Measurements from ENCODE around the gene GREM2. TPM values are rescaled to one million over a fixed set of nuclear protein-coding genes. Genes with fewer than 3 reads are reported as not detected.

GREM2 gene
- total and polyA plus RNA-seq, 2 donors (not counting 1 experiment from before 2014, with no cell fraction given) = not detected

DNA sequence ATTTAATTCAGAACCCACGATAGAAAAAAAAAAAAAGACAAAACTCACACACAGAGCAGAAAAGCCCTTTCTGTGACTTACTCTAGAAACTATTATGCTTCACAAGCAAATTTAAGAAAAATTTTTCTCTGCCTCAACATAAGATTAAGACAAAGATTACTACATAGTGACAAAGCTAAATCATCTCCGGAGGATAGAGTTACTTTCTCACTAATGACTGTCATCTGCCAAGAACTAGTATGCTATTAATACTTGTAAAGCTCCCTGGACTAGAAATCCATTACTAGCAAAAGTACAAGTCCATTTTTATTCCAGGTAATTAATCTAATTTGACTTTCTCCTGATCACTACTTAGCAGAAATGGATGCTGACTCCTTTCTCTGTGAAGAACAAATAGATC lies 25.9 kb downstream of the GREM2 start:
- WGBS (ENCODE audit: insufficient coverage) = 83% methylated on average over 1 of the region's 2 CpGs
- Mint-ChIP-seq H3K4me1 (no peaks in the 10 kb centered on the region), H3K9me3 (ENCODE audit: insufficient read depth) (peaks cover 3% of the 10 kb centered on the region), H3K27ac (no peak overlapping the region), H3K27me3 (no peaks in the 10 kb centered on the region), H3K4me3 (no peak overlapping the region)
- H4K20me1 ChIP-seq (ENCODE audit: control insufficient read depth, insufficient read depth, low read length, poor library complexity, severe bottlenecking) = no peaks in the 10 kb centered on the region
- peaks cover 0 to 4% (median 0%) of the 10 kb centered on the region in 3 donors for H3K9me3 ChIP-seq (ENCODE audit: control extremely low read depth in 1 of 3, control insufficient read depth in 2 of 3, insufficient read depth in 1 of 3, low read length in 2 of 3)
- no peaks in the 10 kb centered on the region for H3K36me3 ChIP-seq (replicated peaks in 1 of 2; ENCODE audit: control extremely low read depth in 1 of 2, control insufficient read depth in 1 of 2, extremely low read depth in 1 of 2, insufficient read depth in 2 of 2, low read length in 1 of 2)
- no peak overlapping the region for H3K4me3 ChIP-seq (ENCODE audit: control extremely low read depth in 1 of 5, extremely low read depth in 1 of 5, insufficient read depth in 1 of 5, low read depth in 2 of 5, low read length in 4 of 5)
- H3K4me2 ChIP-seq (replicated peaks; ENCODE audit: low read depth, low read length, poor library complexity, severe bottlenecking) = no peak overlapping the region
- H3K4me1 ChIP-seq (ENCODE audit: control insufficient read depth in 2 of 2, insufficient read depth in 2 of 2, low read length in 2 of 2) = no peaks in the 10 kb centered on the region
- H2AFZ ChIP-seq (ENCODE audit: insufficient read depth, low read depth, low read length, poor library complexity, severe bottlenecking) = no peak overlapping the region
- no peak for TF ChIP-seq CTCF (IDR thresholded peaks at IDR 0.05)
- TF ChIP-seq EZH2 (IDR thresholded peaks at IDR 0.05; ENCODE audit: borderline replicate concordance, insufficient read depth, low read depth, low read length, poor library complexity, severe bottlenecking) = no peak
- H3K9ac ChIP-seq (ENCODE audit: low read length) = no peak overlapping the region
- DNase-seq = no peak
- ATAC-seq (ENCODE audit: low read depth) = no peak
- H3K27me3 ChIP-seq (replicated peaks in 1 of 4; ENCODE audit: control extremely low read depth in 1 of 4, control insufficient read depth in 3 of 4, insufficient read depth in 4 of 4, low read length in 3 of 4) = no peaks in the 10 kb centered on the region
- CTCF ChIA-PET = no interaction called here
- intact Hi-C loops (cut with micrococcal nuclease) = no loop called here
- H3K79me2 ChIP-seq (ENCODE audit: control insufficient read depth, insufficient read depth, low read length) = no peaks in the 10 kb centered on the region
- no peak overlapping the region for H3K27ac ChIP-seq (ENCODE audit: low read length in 2 of 2)
- POLR2A ChIA-PET = no interaction called here

GRCh38 chr1:240582953-240583352 lies 29.0 kb downstream of the GREM2 start:
- no CpG with 5 or more reads among the region's 4 CpGs for WGBS (ENCODE audit: insufficient coverage)
- Mint-ChIP-seq H3K27me3 (no peaks in the 10 kb centered on the region), H3K4me1 (no peaks in the 10 kb centered on the region)

More at GRCh38 chr1:240582953-240583352, 29.0 kb downstream of the GREM2 start:
- Histone ChIP-seq H3K27ac (ENCODE audit: low read length in 2 of 2) (no peak overlapping the region), H2AFZ (ENCODE audit: insufficient read depth, low read depth, low read length, poor library complexity, severe bottlenecking) (no peak overlapping the region), H3K4me2 (replicated peaks; ENCODE audit: low read depth, low read length, poor library complexity, severe bottlenecking) (no peak overlapping the region), H3K27me3 (replicated peaks in 1 of 4; ENCODE audit: control extremely low read depth in 1 of 4, control insufficient read depth in 3 of 4, insufficient read depth in 4 of 4, low read length in 3 of 4) (no peaks in the 10 kb centered on the region), H3K4me1 (ENCODE audit: control insufficient read depth in 2 of 2, insufficient read depth in 2 of 2, low read length in 2 of 2) (no peaks in the 10 kb centered on the region), H3K9me3 (ENCODE audit: control extremely low read depth in 1 of 3, control insufficient read depth in 2 of 3, insufficient read depth in 1 of 3, low read length in 2 of 3) (peaks cover 0 to 4% (median 0%) of the 10 kb centered on the region in 3 donors), H4K20me1 (ENCODE audit: control insufficient read depth, insufficient read depth, low read length, poor library complexity, severe bottlenecking) (no peaks in the 10 kb centered on the region), H3K79me2 (ENCODE audit: control insufficient read depth, insufficient read depth, low read length) (no peaks in the 10 kb centered on the region), H3K4me3 (ENCODE audit: control extremely low read depth in 1 of 5, extremely low read depth in 1 of 5, insufficient read depth in 1 of 5, low read depth in 2 of 5, low read length in 4 of 5) (no peak overlapping the region), H3K9ac (ENCODE audit: low read length) (no peak overlapping the region), H3K36me3 (replicated peaks in 1 of 2; ENCODE audit: control extremely low read depth in 1 of 2, control insufficient read depth in 1 of 2, extremely low read depth in 1 of 2, insufficient read depth in 2 of 2, low read length in 1 of 2) (no peaks in the 10 kb centered on the region)
- ChIA-PET CTCF (no interaction called here), POLR2A (no interaction called here)
- H3K4me3 Mint-ChIP-seq = no peak overlapping the region
- no peak overlapping the region for H3K27ac Mint-ChIP-seq
- TF ChIP-seq CTCF (IDR thresholded peaks at IDR 0.05) (no peak), EZH2 (IDR thresholded peaks at IDR 0.05; ENCODE audit: borderline replicate concordance, insufficient read depth, low read depth, low read length, poor library complexity, severe bottlenecking) (no peak)
- DNase-seq = no peak
- intact Hi-C loops (cut with micrococcal nuclease) = no loop called here
- ATAC-seq (ENCODE audit: low read depth) = no peak
- peaks cover 3% of the 10 kb centered on the region for H3K9me3 Mint-ChIP-seq (ENCODE audit: insufficient read depth)
